ENCODE data around the gene GRAMD1B.
"Not testable (repeated sequence)": the region's sequence is repeated elsewhere in the genome, so short reads cannot be mapped to it uniquely, and the experiment has no call there.

Gene GRAMD1B

DNA sequence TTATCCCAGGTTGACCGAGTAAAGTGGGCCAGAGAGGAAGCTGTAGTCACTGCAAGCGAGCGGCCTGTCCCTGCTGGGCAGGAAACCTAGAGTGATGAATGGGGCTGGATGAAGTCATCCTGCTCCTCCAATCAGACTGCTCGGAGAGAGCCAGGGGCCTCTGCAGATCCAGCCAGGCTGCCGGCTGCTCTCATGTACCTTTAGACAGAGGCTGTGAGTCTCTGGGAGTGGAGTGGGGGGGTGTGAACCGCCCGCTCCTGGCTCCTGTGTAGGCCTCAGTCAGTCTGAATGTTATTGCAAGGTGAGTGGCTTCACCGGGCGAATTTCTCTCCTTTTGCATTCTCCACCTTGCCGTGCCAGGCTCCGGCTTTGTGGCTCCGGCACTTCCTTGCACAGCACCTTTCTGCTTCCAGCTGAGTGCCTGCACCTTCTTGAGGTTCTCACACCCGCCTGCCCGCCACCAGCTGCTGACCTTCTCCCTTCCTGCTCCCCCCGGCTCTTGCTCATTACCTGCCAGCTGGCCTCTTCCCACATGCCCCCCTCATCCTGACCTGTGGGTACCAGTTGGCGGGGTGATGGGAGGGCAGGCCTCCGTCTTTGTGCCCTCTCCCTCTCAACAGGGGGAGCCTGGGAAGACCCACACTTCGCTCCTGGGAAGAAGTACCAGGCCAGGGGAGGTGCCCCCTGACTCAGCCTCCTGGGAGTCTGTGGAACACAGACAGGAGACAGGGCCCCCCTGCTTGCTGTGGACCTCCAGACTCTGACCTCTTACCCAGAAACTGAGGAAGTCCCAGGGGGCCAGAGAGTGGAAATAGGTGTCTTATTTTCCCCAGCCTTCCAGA lies 79.9 kb downstream of the GRAMD1B start:
- DNase-seq (ENCODE audit: low read depth in 2 of 2) = no peak

DNA sequence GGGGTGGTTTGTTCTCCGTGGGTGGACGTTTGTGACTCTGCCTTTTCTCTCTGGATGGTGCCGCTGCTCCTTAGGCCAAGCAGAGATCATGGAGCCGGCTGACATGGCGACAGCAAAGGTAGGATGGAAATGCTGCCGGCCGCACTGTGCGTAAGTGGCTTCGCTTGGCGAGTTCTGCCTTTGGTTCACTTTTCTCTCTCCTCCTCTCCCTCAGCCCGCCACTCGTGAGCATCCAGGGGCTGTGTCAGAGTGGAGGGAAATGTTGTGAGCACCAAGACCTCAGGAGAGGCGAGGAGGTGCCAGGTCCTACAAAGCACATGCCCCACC lies 80.5 kb downstream of the GRAMD1B start:
- no peak for DNase-seq (ENCODE audit: low read depth in 2 of 2)

- peak; percentile 58 to 70 for DNase-seq (ENCODE audit: low read depth in 2 of 2)
Measured at GRCh38 chr11:123511037-123511870, 81.2 kb downstream of the GRAMD1B start.

GRCh38 chr11:123513309-123513708 lies 83.2 kb downstream of the GRAMD1B start:
- DNase-seq (ENCODE audit: low read depth in 2 of 2) = not testable (repeated sequence)

DNA sequence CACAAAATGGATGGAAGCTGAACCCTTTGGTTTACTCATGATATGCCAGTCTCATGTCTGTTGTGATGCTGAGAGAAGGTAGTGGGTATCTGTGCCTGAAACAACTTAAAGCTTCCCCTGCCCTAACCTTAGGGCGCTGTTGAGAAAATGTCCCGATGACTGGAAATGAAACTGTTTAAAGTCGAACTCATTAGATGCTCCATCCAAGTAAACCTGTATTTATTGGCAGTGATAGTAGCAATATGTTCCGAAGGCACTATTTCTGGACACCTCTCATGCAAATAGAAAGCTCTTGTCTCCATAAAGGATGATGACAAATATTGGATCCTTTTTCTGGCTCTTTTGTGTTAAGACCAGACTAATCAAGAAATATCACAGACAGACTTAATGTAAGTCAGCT lies 86.2 kb downstream of the GRAMD1B start:
- DNase-seq (ENCODE audit: low read depth in 2 of 2) = no peak

DNA sequence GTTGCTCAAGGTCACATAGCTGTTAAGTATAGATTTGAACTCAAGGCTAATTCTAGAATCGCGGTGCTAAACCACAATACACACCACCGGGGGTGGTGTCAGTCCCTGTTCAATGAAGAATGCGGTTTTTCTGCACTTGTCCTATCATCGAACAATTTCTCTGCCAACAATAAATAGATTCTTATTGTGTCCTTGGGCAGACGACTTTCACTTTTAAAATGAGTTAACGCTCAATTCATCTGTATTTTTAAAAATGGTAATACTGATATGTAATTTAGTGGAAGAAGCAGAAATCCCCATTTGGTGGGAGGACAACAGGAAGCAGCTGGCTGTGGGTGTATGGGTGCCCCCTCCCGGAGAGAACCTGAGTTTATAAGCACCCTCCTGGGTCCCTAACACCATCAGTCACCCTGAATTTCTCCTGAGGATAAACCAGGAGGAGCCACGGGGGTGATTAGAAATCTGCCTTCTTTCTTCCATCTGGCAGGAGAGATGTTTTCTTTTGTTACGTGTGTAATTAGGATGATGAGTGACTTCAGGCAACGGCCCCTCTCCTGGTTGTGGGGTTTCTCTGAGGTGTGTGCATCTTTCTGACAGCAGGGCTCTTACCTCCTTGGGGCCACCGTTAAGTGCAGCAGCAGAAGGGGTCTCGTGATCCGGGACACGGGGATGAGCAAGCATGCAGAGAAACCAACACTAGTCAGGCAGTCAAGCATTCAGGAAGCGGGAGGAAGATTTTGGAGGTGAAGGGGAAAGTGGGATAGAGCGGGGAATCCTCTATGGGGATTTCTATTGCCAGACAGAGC lies 87.7 kb downstream of the GRAMD1B start:
- no peak for DNase-seq (ENCODE audit: low read depth in 2 of 2)

DNA sequence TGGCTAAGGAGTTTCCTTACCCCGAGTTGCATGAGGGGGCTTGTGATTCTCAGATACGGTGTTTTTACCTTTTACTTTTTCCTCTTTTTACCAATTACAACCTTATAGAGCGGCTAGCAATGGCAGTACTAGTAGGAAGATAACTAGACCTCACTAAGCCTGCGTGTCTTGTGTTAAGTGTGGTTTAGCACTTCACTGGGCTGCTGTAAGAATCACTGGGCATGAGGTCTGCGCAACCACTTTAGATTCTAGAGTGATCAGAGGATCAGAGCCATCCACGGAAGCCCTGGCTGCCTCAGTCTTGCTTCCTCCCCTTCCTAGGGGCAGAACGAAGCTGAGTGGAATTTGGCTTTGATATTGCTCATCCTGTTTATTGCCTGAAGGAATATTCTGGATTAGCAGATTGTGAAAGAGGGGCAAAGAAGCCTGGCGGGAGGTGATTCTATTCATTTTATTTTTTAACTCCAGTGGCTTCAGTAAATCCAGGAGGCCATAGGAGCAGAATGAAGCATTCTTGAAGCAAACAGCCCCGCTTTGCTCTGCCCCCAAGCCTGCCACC lies 88.5 kb downstream of the GRAMD1B start:
- DNase-seq (ENCODE audit: low read depth in 2 of 2) = no peak

GRCh38 chr11:123519055-123519796 lies 89.2 kb downstream of the GRAMD1B start:
- no peak for DNase-seq (ENCODE audit: low read depth in 2 of 2)

GRCh38 chr11:123519797-123520193 lies 89.7 kb downstream of the GRAMD1B start:
- DNase-seq (ENCODE audit: low read depth in 2 of 2) = no peak

DNA sequence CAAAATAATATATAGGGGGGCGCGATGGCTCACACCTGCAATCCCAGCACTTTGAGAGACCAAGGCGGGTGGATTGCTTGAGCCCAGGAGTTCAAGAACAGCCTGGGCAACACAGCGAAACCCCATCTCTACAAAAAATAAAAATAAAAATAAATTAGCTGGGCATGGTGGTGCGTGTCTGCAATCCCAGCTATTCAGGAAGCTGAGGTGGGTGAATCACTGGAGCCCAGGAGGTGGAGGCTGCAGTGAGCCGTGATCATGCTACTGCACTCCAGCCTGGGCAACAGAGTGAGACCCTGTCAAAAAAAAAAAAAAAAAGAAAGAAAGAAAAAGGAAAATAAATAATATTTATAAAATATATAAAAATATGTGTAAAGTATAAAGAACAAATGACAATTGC lies 90.4 kb downstream of the GRAMD1B start:
- not testable (repeated sequence) for DNase-seq (ENCODE audit: low read depth in 2 of 2)

DNA sequence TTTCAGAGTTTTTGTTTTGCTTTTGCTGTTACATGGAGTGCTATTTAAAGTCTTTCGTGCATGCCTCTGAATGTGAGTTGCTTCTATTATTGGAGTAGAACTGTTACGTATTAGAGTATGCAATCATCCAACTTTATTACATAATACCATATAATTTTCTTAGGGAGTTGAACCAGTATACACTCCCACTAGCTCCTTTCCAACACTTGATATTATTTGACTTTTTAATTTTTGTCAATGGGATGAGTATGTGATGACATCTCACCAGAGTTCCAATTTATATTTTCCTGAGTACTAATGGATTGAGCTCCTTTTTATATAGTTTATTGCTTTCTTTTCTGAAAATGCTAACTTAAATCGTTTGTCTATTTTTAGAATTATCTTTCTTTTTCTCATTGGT lies 90.9 kb downstream of the GRAMD1B start:
- no peak for DNase-seq (ENCODE audit: low read depth in 2 of 2)

- no peak for DNase-seq (ENCODE audit: low read depth in 2 of 2)
Measured at GRCh38 chr11:123521930-123522329, 91.9 kb downstream of the GRAMD1B start.

- no peak for DNase-seq (ENCODE audit: low read depth in 2 of 2)
Measured at GRCh38 chr11:123523539-123523938, 93.5 kb downstream of the GRAMD1B start.

GRCh38 chr11:123525097-123525496 lies 95.0 kb downstream of the GRAMD1B start:
- no peak for DNase-seq (ENCODE audit: low read depth in 2 of 2)

DNA sequence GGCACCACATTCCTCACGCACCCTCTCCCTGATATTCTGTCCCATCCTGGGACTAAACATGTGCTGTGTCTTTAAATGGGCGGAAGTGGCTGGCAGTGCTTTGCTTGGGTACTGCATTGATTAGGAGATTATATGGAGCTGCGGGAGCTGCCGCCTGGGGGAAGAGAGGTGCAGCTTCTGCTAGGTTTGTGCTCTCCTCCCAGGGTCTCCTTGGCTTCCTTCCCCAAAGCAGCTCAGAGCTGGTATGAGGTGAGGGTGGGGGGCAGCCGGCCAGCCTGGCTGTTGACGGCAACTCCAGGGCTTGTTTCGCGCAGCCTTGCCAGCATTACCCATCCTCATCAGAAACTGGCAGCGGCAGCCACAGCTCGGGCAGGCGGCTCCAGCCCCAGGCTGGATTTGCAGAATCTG lies 95.4 kb downstream of the GRAMD1B start:
- DNase-seq (ENCODE audit: low read depth in 2 of 2) = no peak

- DNase-seq (ENCODE audit: low read depth in 2 of 2) = no peak
Measured at GRCh38 chr11:123526027-123526805, 96.1 kb downstream of the GRAMD1B start.

DNA sequence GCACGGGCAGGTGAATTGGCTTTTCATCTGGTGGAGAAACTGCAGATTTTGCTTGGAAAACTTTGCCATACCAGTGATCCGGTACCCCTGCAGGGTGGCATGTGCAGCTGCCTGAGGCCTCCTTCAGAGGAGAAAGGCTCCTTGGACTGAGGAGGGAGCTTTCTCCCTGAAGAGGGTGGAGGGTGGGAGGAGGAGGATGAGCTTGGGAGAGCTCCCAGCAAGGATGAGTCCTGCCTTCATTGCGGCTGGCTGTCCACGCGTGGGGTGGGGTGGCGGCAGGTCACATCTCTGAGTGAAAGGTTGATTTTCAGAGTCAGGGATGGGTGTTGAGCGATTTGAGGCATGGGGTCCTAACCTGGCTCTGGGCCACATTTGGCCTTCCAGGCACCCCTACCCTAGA lies 96.8 kb downstream of the GRAMD1B start:
- no peak for DNase-seq (ENCODE audit: low read depth in 2 of 2)

GRCh38 chr11:123527526-123527925 lies 97.5 kb downstream of the GRAMD1B start:
- DNase-seq (ENCODE audit: low read depth in 2 of 2) = no peak

DNA sequence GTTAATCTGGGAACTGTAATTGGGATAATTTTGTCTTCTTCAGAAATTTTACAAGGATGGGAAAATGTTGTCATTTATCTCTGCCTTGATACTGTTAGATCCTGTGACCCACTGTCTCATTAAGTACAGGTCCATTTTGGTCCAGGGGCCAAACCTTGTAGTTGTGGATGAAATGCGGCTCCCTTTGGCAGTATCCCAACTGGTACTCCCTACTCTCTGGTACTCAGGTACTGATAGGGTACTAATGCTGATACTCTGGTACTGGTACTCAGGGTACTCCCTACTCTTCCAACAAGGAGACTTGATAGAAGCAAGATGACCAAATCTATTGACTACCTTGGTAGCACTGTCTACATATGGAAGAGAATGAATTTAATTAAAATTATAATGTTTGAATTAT lies 97.9 kb downstream of the GRAMD1B start:
- no peak for DNase-seq (ENCODE audit: low read depth in 2 of 2)

- no peak for DNase-seq (ENCODE audit: low read depth in 2 of 2)
Measured at GRCh38 chr11:123531325-123531724, 101.3 kb downstream of the GRAMD1B start.
